NAMALWA (cell line): ENCODE results near the gene ACBD6.

Experiments
- DNase-seq: peaks from one replicate; pipeline ENCODE4 v3.0.0-alpha.2; 2015; ENCODE audit warnings: low spot score

The ACBD6 gene

GRCh38 chr1:180255536-180256340, 246.6 kb downstream of the ACBD6 start:
- no peak for DNase-seq

GRCh38 chr1:180254854-180255253, 247.5 kb downstream of the ACBD6 start:
- DNase-seq = no peak

GRCh38 chr1:180254496-180254819, 247.9 kb downstream of the ACBD6 start:
- no peak for DNase-seq

GRCh38 chr1:180253585-180254495, 248.5 kb downstream of the ACBD6 start:
- DNase-seq = no peak

GRCh38 chr1:180252638-180253536, 249.5 kb downstream of the ACBD6 start:
- peak; percentile 87 for DNase-seq

- DNase-seq = no peak
Measured at GRCh38 chr1:180251526-180252305, 250.7 kb downstream of the ACBD6 start.

- no peak for DNase-seq
Measured at GRCh38 chr1:180250883-180251509, 251.4 kb downstream of the ACBD6 start.

GRCh38 chr1:180250499-180250770, 251.9 kb downstream of the ACBD6 start:
- no peak for DNase-seq

- no peak for DNase-seq
Measured at GRCh38 chr1:180249725-180250498, 252.5 kb downstream of the ACBD6 start.

GRCh38 chr1:180248731-180249681, 253.4 kb downstream of the ACBD6 start:
- DNase-seq = peak; percentile 58

- DNase-seq = no peak
Measured at GRCh38 chr1:180248176-180248575, 254.2 kb downstream of the ACBD6 start.

- DNase-seq = no peak
Measured at GRCh38 chr1:180247580-180247979, 254.8 kb downstream of the ACBD6 start.

- no peak for DNase-seq
Measured at GRCh38 chr1:180247061-180247460, 255.3 kb downstream of the ACBD6 start.

- DNase-seq = no peak
Measured at GRCh38 chr1:180246579-180246978, 255.8 kb downstream of the ACBD6 start.

- DNase-seq = no peak
Measured at GRCh38 chr1:180244840-180245239, 257.5 kb downstream of the ACBD6 start.

- DNase-seq = no peak
Measured at GRCh38 chr1:180243517-180244221, 258.7 kb downstream of the ACBD6 start.

GRCh38 chr1:180241716-180242544, 260.4 kb downstream of the ACBD6 start:
- DNase-seq = no peak
